ENCODE data around the gene HOXD8. TPM values are rescaled to one million over a fixed set of nuclear protein-coding genes. Genes with fewer than 3 reads are reported as not detected.

The HOXD8 gene
- total RNA-seq, 1 donor from 2014 or later: 17.2 TPM

- DNase-seq (ENCODE audit: low read depth in 2 of 2): no peak
Measured at GRCh38 chr2:176158186-176158591, 28.7 kb downstream of the HOXD8 start.

DNA sequence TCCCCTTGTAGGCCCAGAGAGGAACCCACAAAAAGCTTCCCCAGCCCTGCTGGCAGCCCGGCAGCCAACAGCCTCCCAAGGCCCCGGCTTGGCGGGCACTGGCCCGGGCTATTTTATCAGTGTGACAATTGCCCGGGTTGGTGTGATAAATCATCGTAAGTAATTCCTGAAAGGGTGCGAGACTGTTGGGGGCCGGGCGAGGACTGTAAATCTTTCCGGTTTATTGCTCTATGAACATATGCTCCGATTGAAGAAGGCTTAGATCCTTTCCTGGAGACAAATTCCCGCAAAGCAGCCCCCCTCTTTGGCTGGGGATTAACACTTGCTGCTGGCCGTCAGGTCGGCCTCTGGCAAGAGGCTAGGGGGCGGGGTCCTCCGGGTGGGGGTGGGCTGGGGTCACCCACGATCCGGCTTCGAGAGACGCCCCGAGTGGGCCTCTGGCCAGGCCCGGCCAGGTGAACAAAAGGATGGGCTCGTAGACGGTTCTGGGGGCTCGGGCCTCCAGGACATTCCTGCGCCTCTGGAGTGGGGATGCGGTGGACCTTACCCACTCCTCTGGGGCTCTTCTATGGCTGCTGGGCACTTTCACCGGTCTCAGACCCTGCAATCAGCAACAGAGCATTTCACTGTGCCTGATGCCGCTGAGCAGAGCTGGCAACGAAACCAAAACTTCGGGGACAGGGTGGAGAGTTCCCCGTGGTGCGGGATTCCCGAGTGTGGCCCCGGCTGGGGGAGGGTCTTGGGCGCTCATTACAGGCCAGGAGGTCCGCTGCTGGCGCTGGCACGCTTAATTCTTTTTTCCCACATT, 29.6 kb downstream of the HOXD8 start:
- DNase-seq (ENCODE audit: low read depth in 2 of 2): no peak

- DNase-seq (ENCODE audit: low read depth in 2 of 2): no peak
Measured at GRCh38 chr2:176159663-176160250, 30.3 kb downstream of the HOXD8 start.

DNA sequence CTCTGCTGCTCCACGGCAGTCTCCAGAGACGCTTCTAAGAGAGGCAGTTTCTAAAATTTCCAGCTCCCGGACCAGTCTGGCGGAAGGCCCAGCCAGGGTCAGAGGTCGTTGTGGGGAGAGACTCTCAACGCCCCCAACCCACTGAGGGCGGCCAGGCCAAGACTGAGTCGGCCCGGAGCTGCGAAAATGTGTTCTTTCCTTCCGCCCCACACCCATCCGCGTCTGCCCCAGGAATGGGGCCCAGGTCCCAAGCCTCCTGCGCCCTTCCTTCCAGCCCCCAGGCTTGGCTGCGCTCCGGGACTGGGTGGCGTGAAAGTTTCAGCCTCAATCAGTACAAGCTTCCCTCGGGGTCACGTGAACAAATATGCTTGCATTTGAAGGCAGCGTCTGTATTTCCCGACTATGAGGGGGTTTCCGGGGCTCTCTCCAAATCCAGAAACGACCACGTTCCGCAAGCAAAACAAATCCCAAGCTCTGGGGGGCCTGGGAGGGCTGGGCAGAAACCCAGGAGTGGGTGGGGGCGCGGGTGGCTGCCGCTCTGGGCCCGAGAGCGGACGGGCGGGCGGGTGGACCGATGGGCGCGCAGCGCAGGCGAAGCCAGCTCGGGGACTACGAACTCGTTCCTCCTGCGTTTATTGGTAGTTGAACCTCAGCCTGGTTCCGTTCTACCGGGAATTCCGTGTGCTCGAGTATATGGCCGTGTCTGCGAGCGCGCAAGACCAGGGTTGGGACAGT, 30.9 kb downstream of the HOXD8 start:
- no peak for DNase-seq (ENCODE audit: low read depth in 2 of 2)

DNA sequence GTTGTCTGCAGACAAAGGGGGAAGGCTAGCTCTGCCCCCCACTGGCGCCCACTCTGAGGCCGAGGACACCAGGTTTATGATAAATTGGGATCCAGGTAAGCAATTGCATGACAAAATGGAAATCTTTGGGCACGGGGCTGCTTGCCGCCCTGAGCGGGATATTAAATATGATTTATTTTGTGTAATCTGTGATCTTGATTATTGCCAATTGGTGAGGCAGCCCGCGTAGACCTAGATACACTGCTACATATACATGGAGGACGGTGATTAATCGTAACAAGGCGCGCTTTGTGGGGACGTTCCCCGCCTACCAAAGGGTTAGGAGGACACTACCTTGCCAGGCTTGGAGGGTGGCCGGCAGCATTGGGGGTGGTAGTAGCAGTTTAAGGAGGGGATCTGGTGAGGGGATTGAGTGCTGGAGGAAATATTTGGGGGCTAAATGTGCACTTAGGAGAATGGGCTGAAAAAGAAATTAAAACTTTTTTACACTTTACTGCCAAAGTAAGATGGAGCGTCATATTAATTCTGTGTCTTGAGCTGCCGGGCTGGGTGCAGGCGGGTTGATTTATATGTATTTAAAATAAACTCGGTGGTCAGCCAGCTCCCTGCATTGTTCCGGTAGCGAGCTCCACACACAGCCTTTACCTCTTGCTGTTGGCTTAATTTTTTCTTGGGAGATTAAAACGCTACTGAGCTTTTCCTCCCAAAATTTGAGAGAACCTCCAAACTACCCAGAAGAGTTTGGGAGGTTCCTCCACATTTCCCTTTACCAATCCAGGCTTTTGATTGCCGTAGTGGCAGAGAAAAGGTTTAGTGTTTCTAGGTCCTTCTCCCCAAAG, 31.7 kb downstream of the HOXD8 start:
- no peak for DNase-seq (ENCODE audit: low read depth in 2 of 2)

GRCh38 chr2:176161825-176162626, 32.5 kb downstream of the HOXD8 start:
- no peak for DNase-seq (ENCODE audit: low read depth in 2 of 2)

GRCh38 chr2:176162911-176163671, 33.6 kb downstream of the HOXD8 start:
- no peak for DNase-seq (ENCODE audit: low read depth in 2 of 2)

DNA sequence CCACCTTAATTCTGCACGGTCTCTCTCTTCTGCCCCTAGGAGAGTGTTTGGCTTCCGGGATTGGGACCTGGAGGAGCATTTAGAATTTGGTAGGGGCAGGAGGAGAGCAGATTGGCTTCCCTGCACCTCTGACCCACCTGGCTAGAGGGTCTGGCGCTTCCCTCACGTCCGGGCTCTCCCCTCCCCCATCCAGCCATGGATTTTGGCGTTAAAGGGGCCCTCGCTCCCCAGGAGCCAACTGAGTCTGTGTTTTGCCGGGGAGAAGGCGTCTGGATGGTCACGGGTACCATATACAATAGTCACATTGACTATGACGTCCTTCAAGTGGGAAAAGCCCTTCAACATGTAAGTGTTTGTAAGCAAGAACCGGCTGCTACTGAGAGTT, 34.2 kb downstream of the HOXD8 start:
- DNase-seq (ENCODE audit: low read depth in 2 of 2): no peak

GRCh38 chr2:176164201-176164600, 34.7 kb downstream of the HOXD8 start:
- no peak for DNase-seq (ENCODE audit: low read depth in 2 of 2)

DNA sequence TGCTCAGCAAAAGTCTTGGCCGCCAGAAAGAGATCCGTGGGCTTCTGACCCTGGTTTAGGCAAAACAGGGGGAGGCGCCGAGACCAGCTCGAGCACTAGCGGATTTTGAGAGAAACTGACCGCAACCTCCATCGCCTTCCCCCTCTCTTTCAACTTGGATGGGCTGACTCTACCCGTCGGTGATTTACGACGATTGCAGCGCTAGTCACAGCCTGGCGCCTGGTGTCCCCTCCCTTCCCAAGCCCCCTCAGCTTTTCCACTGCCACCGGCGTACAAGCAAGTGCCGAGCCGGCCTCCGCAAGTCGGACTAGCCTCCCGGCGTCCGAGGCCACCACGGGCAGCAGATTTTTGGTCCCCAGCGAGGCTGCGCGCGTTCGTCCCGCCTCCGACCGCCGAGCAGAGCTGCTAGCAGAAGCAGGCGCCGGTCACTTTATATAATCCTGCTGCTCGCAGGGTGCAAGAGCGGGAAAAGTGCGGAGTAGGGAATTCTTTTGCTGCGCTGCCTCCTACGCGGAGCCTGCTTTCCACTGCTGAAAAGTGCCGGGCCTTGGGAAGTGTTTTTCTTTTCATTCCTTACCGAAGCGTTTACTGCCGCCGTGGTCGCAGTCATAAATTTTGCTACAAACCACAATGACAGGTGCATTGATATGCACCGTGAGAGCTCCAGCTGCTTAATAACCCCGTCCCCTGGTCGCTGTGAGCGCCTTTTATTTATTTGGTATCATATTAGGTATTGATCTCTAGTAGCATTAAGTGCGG, 35.3 kb downstream of the HOXD8 start:
- DNase-seq (ENCODE audit: low read depth in 2 of 2): no peak

DNA sequence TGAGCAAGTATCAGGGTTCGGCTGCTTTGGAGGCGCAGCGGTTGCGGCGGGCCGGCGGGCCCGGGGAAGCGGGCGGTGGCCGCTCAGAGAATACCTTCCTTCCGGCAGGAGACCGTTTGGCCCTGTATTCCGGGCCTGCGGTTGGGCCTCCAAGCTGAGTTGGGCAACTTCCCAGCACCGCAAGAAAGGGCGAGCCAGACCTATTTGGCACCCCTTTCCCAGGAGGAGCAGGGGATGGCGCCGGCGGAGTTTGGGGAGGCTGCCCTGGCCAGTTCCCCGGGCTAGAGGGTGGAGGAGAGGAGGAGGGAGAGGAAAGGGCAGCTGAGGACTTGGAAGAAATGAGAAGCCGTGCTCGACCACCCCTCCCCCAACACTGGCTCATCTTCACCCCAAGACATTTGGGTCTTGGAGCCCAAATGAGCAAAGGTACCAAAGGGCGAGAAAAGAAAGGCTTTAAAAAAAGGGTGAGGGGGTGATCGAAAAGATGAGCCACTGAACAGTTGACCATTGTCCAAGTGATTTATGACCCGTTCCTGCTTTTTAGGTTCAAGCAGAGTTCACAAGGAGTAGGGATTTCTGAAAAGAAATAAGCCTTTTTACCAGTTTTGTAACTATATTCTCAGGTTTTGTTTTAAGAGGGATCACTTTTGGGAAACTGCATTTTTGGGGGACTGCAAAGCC, 36.0 kb downstream of the HOXD8 start:
- no peak for DNase-seq (ENCODE audit: low read depth in 2 of 2)

DNA sequence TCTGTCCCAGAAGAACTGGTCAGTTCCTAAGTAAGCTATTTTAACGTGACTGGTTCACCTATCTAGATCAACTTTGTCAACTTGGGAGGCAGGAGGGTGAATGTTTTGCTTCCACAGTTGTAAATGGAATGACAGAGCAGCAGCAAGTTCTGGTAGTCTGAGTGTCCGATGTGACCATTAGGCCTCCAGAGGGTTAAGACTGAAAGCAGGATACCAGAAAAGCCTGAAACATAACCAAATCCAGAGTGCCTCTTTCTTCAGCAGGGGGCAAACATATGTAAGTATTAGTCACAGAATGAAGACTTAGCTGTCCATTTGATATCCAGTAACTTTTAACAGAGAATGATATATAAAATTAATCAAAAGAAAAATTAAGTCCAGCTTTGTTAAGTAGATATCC, 36.8 kb downstream of the HOXD8 start:
- DNase-seq (ENCODE audit: low read depth in 2 of 2): no peak

GRCh38 chr2:176167398-176167797, 37.9 kb downstream of the HOXD8 start:
- DNase-seq (ENCODE audit: low read depth in 2 of 2): no peak

DNA sequence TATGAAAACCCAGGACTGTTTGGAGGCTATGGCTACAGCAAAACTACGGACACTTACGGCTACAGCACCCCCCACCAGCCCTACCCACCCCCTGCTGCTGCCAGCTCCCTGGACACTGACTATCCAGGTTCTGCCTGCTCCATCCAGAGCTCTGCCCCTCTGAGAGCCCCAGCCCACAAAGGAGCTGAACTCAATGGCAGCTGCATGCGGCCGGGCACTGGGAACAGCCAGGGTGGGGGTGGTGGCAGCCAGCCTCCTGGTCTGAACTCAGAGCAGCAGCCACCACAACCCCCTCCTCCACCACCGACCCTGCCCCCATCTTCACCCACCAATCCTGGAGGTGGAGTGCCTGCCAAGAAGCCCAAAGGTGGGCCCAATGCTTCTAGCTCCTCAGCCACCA, 39.7 kb downstream of the HOXD8 start:
- DNase-seq (ENCODE audit: low read depth in 2 of 2): no peak

- no peak for DNase-seq (ENCODE audit: low read depth in 2 of 2)
Measured at GRCh38 chr2:176169711-176170110, 40.2 kb downstream of the HOXD8 start.

- DNase-seq (ENCODE audit: low read depth in 2 of 2): no peak
Measured at GRCh38 chr2:176170602-176171305, 41.2 kb downstream of the HOXD8 start.

- peak in 1 of 2 donors; percentile 29 for DNase-seq (ENCODE audit: low read depth in 2 of 2)
Measured at GRCh38 chr2:176171351-176172006, 42.0 kb downstream of the HOXD8 start.

All from dermis microvascular lymphatic vessel endothelial cell (primary cell).